ENCODE data around the gene MAGEF1.

MAGEF1 gene

GRCh38 chr3:184711493-184712247 lies at the start of gene MAGEF1:
Gene MAGEF1 (minus strand): TSS chr3:184712064. CDS start chr3:184711821, 243 bp downstream.
- Mint-ChIP-seq H3K4me1 (peaks cover 23% of the 10 kb centered on the region), H3K36me3 (peaks cover 6% of the 10 kb centered on the region), H3K9me3 (peaks cover 2% of the 10 kb centered on the region), H3K27me3 (no peaks in the 10 kb centered on the region), H3K27ac (peak within 1 kb of the TSS; percentile 77), H3K4me3 (peak within 1 kb of the TSS; percentile 88)
- ATAC-seq (ENCODE audit: low read depth) (peak; percentile 55), DNase-seq (ENCODE audit: low spot score in 2 of 2) (peak; percentile 29 to 54)

- Mint-ChIP-seq H3K4me1 (peaks cover 22% of the 10 kb centered on the region), H3K36me3 (no peaks in the 10 kb centered on the region), H3K27ac (no peak overlapping the region), H3K27me3 (no peaks in the 10 kb centered on the region), H3K4me3 (no peak overlapping the region), H3K9me3 (no peaks in the 10 kb centered on the region)
- DNase-seq (ENCODE audit: low spot score in 2 of 2) (no peak), ATAC-seq (ENCODE audit: low read depth) (no peak)
These were observed 49.4 kb upstream of the MAGEF1 start for GRCh38 chr3:184761075-184761841.

- DNase-seq (ENCODE audit: low spot score in 2 of 2) (no peak), ATAC-seq (ENCODE audit: low read depth) (no peak)
- Mint-ChIP-seq H3K9me3 (no peaks in the 10 kb centered on the region), H3K4me1 (peaks cover 22% of the 10 kb centered on the region), H3K27ac (no peak overlapping the region), H3K36me3 (no peaks in the 10 kb centered on the region), H3K4me3 (no peak overlapping the region), H3K27me3 (no peaks in the 10 kb centered on the region)
These were observed 48.6 kb upstream of the MAGEF1 start for GRCh38 chr3:184760337-184761074.

GRCh38 chr3:184759666-184760200 lies 47.9 kb upstream of the MAGEF1 start:
- no peaks in the 10 kb centered on the region for H3K27me3 Mint-ChIP-seq
- ATAC-seq (ENCODE audit: low read depth) = no peak
- no peak overlapping the region for H3K4me3 Mint-ChIP-seq
- no peaks in the 10 kb centered on the region for H3K9me3 Mint-ChIP-seq
- no peaks in the 10 kb centered on the region for H3K36me3 Mint-ChIP-seq
- H3K27ac Mint-ChIP-seq = no peak overlapping the region
- no peak for DNase-seq (ENCODE audit: low spot score in 2 of 2)
- peaks cover 18% of the 10 kb centered on the region for H3K4me1 Mint-ChIP-seq

GRCh38 chr3:184758056-184758455 lies 46.2 kb upstream of the MAGEF1 start:
- Mint-ChIP-seq H3K27ac (no peak overlapping the region), H3K4me3 (no peak overlapping the region), H3K4me1 (peaks cover 15% of the 10 kb centered on the region), H3K9me3 (no peaks in the 10 kb centered on the region), H3K36me3 (no peaks in the 10 kb centered on the region), H3K27me3 (no peaks in the 10 kb centered on the region)
- no peak for ATAC-seq (ENCODE audit: low read depth)
- DNase-seq (ENCODE audit: low spot score in 2 of 2) = no peak

GRCh38 chr3:184757022-184757651 lies 45.3 kb upstream of the MAGEF1 start:
- Mint-ChIP-seq H3K4me3 (no peak overlapping the region), H3K4me1 (peaks cover 20% of the 10 kb centered on the region), H3K27me3 (no peaks in the 10 kb centered on the region), H3K27ac (peak overlapping the region; percentile 86), H3K9me3 (no peaks in the 10 kb centered on the region), H3K36me3 (no peaks in the 10 kb centered on the region)
- no peak for DNase-seq (ENCODE audit: low spot score in 2 of 2)
- ATAC-seq (ENCODE audit: low read depth) = no peak

GRCh38 chr3:184756151-184757021 lies 44.5 kb upstream of the MAGEF1 start:
- ATAC-seq (ENCODE audit: low read depth) = peak; percentile 96
- Mint-ChIP-seq H3K27me3 (no peaks in the 10 kb centered on the region), H3K36me3 (no peaks in the 10 kb centered on the region), H3K27ac (peak overlapping the region; percentile 86), H3K4me1 (peaks cover 19% of the 10 kb centered on the region), H3K9me3 (no peaks in the 10 kb centered on the region), H3K4me3 (no peak overlapping the region)
- DNase-seq (ENCODE audit: low spot score in 2 of 2) = peak in 1 of 2 donors; percentile 33

GRCh38 chr3:184755315-184755731 lies 43.5 kb upstream of the MAGEF1 start:
- no peak overlapping the region for H3K27ac Mint-ChIP-seq
- H3K9me3 Mint-ChIP-seq = no peaks in the 10 kb centered on the region
- H3K36me3 Mint-ChIP-seq = no peaks in the 10 kb centered on the region
- H3K4me1 Mint-ChIP-seq = peaks cover 17% of the 10 kb centered on the region
- H3K4me3 Mint-ChIP-seq = no peak overlapping the region
- DNase-seq (ENCODE audit: low spot score in 2 of 2) = no peak
- no peaks in the 10 kb centered on the region for H3K27me3 Mint-ChIP-seq
- ATAC-seq (ENCODE audit: low read depth) = no peak

- no peak for ATAC-seq (ENCODE audit: low read depth)
- no peaks in the 10 kb centered on the region for H3K9me3 Mint-ChIP-seq
These were observed 40.5 kb upstream of the MAGEF1 start for GRCh38 chr3:184752361-184752760.

GRCh38 chr3:184751204-184752040 lies 39.6 kb upstream of the MAGEF1 start:
- peaks cover 10% of the 10 kb centered on the region for H3K4me1 Mint-ChIP-seq
- no peak for DNase-seq (ENCODE audit: low spot score in 2 of 2)
- no peak overlapping the region for H3K27ac Mint-ChIP-seq
- no peaks in the 10 kb centered on the region for H3K9me3 Mint-ChIP-seq
- no peaks in the 10 kb centered on the region for H3K36me3 Mint-ChIP-seq
- no peak for ATAC-seq (ENCODE audit: low read depth)
- no peak overlapping the region for H3K4me3 Mint-ChIP-seq
- peaks cover 4% of the 10 kb centered on the region for H3K27me3 Mint-ChIP-seq

More at GRCh38 chr3:184752361-184752760, 40.5 kb upstream of the MAGEF1 start:
- H3K27ac Mint-ChIP-seq = peak overlapping the region; percentile 18
- no peak for DNase-seq (ENCODE audit: low spot score in 2 of 2)
- peaks cover 16% of the 10 kb centered on the region for H3K4me1 Mint-ChIP-seq
- H3K27me3 Mint-ChIP-seq = peaks cover 4% of the 10 kb centered on the region
- no peak overlapping the region for H3K4me3 Mint-ChIP-seq
- H3K36me3 Mint-ChIP-seq = no peaks in the 10 kb centered on the region

GRCh38 chr3:184750349-184751083 lies 38.7 kb upstream of the MAGEF1 start:
- Mint-ChIP-seq H3K4me1 (peaks cover 4% of the 10 kb centered on the region), H3K4me3 (no peak overlapping the region), H3K27ac (no peak overlapping the region), H3K36me3 (no peaks in the 10 kb centered on the region), H3K9me3 (no peaks in the 10 kb centered on the region), H3K27me3 (peaks cover 4% of the 10 kb centered on the region)
- no peak for DNase-seq (ENCODE audit: low spot score in 2 of 2)
- ATAC-seq (ENCODE audit: low read depth) = no peak
